Spleen (tissue), 7 donors: ENCODE measurements around the gene GPR176.

Experiments
- CTCF ChIP-seq, 11 experiments: fragments of 200-600 bp in 7 of 11; fragments of 450-650 bp in 4 of 11; sonication (generic) in 4 of 11; IDR thresholded peaks in 8 of 11; conservative IDR thresholded peaks in 3 of 11; 1 replicate in 7 of 11; 2 replicates in 4 of 11; pipeline versions ENCODE4 v1.4.0 to v1.8.0; 2016 to 2021; ENCODE audit warnings: antibody characterized with exemption in 11 of 11, inconsistent platforms in 4 of 11, mild to moderate bottlenecking in 1 of 11
- POLR2A ChIP-seq, 3 donors: fragments of 450-650 bp; IDR thresholded peaks; one replicate each; pipeline ENCODE4 v1.5.1; 2017; ENCODE audit warnings: antibody characterized with exemption in 3 of 3, mild to moderate bottlenecking in 1 of 3
- POLR2AphosphoS5 ChIP-seq, 3 donors: sonication (generic); formaldehyde crosslinking; IDR thresholded peaks; one replicate each; pipeline ENCODE4 v1.5.1; 2017; ENCODE audit warnings: antibody characterized with exemption in 3 of 3
- donor health status: DM: no; HTN: no; CAD: no; lungs with moderate emphysema.
- donor health status: DM: no; HTN: no; CAD: no.
- donor health status: DM: no; HTN: no; CAD: no.

GRCh38 chr15:39878406-39878785 is 41.7 kb downstream of the GPR176 start:
- no peak for TF ChIP-seq CTCF (IDR thresholded peaks at IDR 0.05 in 8 of 11, conservative IDR thresholded peaks at IDR 0.05 in 3 of 11)
- TF ChIP-seq POLR2A (IDR thresholded peaks at IDR 0.05), result no peak
- no peak for TF ChIP-seq POLR2AphosphoS5 (IDR thresholded peaks at IDR 0.05)
